ENCODE results near the gene NELFE.

NELFE gene

DNA sequence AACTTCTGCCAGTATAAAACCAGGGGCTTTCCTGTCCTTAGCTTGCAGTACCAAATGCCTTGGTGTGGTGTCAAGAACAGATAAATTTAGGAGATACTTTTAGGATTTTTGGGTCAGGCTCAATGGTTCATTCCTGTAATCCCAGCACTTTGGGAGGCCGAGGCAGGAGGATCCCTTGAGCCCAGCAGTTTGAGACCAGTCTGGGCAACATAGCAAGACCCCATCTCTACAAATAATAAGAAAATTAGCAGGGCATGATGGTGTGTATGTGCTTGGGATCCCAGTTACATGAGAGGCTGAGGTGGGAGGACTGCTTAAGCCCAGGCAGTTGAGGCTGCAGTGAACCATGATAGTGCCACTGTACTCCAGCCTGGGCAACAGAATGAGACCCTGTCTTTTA lies 53.7 kb downstream of the NELFE start:
- Histone ChIP-seq H3K27me3 (peaks cover 44% of the 10 kb centered on the region), H3K4me3 (ENCODE audit: low read depth in 1 of 2, low read length in 1 of 2) (no peak overlapping the region), H3K9me3 (no peaks in the 10 kb centered on the region), H3K27ac (no peak overlapping the region), H3K4me1 (ENCODE audit: control insufficient read depth in 1 of 2, insufficient read depth in 1 of 2, low read depth in 1 of 2, low read length in 1 of 2) (peaks cover 19 to 20% of the 10 kb centered on the region in 2 experiments), H3K36me3 (no peaks in the 10 kb centered on the region)
- no peak for TF ChIP-seq CTCF (IDR thresholded peaks at IDR 0.05)

DNA sequence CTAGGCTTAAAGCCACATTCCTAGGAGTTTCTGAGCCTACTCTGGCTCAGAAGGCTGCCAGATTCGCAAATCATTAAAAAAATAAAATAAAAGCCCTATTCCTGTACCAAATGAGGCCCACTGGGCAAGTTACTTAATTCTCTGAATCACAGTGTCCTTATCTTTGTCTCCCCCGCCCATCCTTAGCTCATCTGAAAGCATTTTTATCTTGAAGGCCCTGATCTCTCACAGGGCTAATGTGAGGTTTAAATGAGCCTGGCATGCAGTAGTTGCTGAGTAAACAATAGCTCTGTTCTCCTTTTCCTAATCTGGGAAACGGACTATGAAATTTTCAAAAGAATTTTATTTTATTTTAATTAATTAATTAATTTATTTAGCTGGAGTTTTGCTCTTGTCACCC lies 54.8 kb downstream of the NELFE start:
- Histone ChIP-seq H3K36me3 (no peaks in the 10 kb centered on the region), H3K27ac (no peak overlapping the region), H3K27me3 (peaks cover 44% of the 10 kb centered on the region), H3K4me1 (ENCODE audit: control insufficient read depth in 1 of 2, insufficient read depth in 1 of 2, low read depth in 1 of 2, low read length in 1 of 2) (peaks cover 24% of the 10 kb centered on the region in 2 experiments), H3K9me3 (no peaks in the 10 kb centered on the region), H3K4me3 (ENCODE audit: low read depth in 1 of 2, low read length in 1 of 2) (no peak overlapping the region)
- no peak for TF ChIP-seq CTCF (IDR thresholded peaks at IDR 0.05)
